DMS153 (cell line): ENCODE measurements around the gene L3MBTL2.

Experiments
- DNase-seq: peaks from one replicate; lab custom pipeline; 2025; lab: John Stamatoyannopoulos, UW

The L3MBTL2 gene

GRCh38 chr22:41215409-41215808 is 10.3 kb downstream of the L3MBTL2 start:
- no peak for DNase-seq

GRCh38 chr22:41215926-41216325 is 10.8 kb downstream of the L3MBTL2 start:
- DNase-seq, result no peak

- peak; percentile 39 for DNase-seq
Measured at GRCh38 chr22:41216984-41217383, 11.9 kb downstream of the L3MBTL2 start.

GRCh38 chr22:41217553-41218157 is 12.5 kb downstream of the L3MBTL2 start:
- DNase-seq, result peak; percentile 21

- no peak for DNase-seq
Measured at GRCh38 chr22:41222846-41223507, 17.9 kb downstream of the L3MBTL2 start.

- no peak for DNase-seq
Measured at GRCh38 chr22:41223535-41223934, 18.4 kb downstream of the L3MBTL2 start.

GRCh38 chr22:41226723-41227655 is 21.9 kb downstream of the L3MBTL2 start:
- no peak for DNase-seq

- no peak for DNase-seq
Measured at GRCh38 chr22:41229215-41229614, 24.1 kb downstream of the L3MBTL2 start.

GRCh38 chr22:41229730-41230400 is 24.8 kb downstream of the L3MBTL2 start:
- no peak for DNase-seq

GRCh38 chr22:41230401-41230785 is 25.3 kb downstream of the L3MBTL2 start:
- DNase-seq, result no peak

- no peak for DNase-seq
Measured at GRCh38 chr22:41231369-41231768, 26.3 kb downstream of the L3MBTL2 start.

GRCh38 chr22:41234815-41235695 is 29.9 kb downstream of the L3MBTL2 start:
- no peak for DNase-seq

GRCh38 chr22:41237036-41237706 is 32.1 kb downstream of the L3MBTL2 start:
- no peak for DNase-seq

- DNase-seq, result peak; percentile 77
Measured at GRCh38 chr22:41237707-41238569, 32.8 kb downstream of the L3MBTL2 start.

GRCh38 chr22:41238570-41239442 is 33.7 kb downstream of the L3MBTL2 start:
- no peak for DNase-seq

- DNase-seq, result no peak
Measured at GRCh38 chr22:41239443-41240128, 34.5 kb downstream of the L3MBTL2 start.

GRCh38 chr22:41240377-41241132 is 35.4 kb downstream of the L3MBTL2 start, which contains the start of gene CHADL:
Gene CHADL, minus strand, starts transcription at chr22:41240931. Its CDS starts 50 bp downstream, at chr22:41240881.
- DNase-seq, result no peak
